ENCODE data around the gene PNRC2. TPM values are rescaled to one million over a fixed set of nuclear protein-coding genes. Genes with fewer than 3 reads are reported as not detected.

Gene PNRC2
- total and polyA plus RNA-seq, 2 donors (not counting 3 experiments of a cell fraction or from before 2014, with no cell fraction given), result 70.2 to 77.8 TPM

DNA sequence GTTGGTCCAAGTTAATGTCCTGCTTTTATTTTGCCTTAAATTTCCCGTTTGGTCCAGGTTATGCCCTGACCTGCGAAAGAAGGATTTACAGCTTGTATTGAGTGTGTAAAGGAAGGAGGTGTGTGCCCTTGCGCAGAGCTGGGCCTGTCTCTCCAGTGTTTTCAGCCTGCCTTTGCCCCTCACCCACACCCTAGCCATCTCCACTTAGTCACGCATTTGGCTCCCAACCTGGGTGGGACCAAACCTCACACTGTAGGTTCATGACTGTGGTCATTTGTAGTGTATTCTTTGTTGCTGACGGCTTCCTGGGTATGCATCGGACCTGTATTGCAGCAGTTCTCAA, 21.1 kb downstream of the PNRC2 start:
- ChIA-PET CTCF (interaction anchor here (1.0 to 5.8 kb wide), 5 partner anchors 9 to 48 kb away, joined by 3 to 61 read pairs (median 4); no protein-coding TSS in a partner anchor), POLR2A (interaction anchor here (0.6 to 1.1 kb wide), 5 partner anchors 8 to 47 kb away, joined by 3 to 6 read pairs (median 3); no protein-coding TSS in a partner anchor)
- dilution Hi-C loops (cut with MboI; ENCODE audit: extremely low pct_ligation_motif_present, low sequenced_read_pairs), result no loop called here
- TSS peak; percentile 98 for BruUV-seq (replicated peaks)
- Histone ChIP-seq H3K79me2 (ENCODE audit: control insufficient read depth, insufficient read depth, low read length) (peaks cover 44% of the 10 kb centered on the region), H3K4me3 (replicated peaks in 1 of 3; ENCODE audit: insufficient read depth in 1 of 3, low read depth in 1 of 3, low read length in 3 of 3) (peak overlapping the region in 2 of 3 experiments; percentile 18 to 33), H3K36me3 (ENCODE audit: control insufficient read depth in 2 of 2, extremely low read depth in 1 of 2, insufficient read depth in 2 of 2, low read length in 2 of 2) (peaks cover 0 to 5% of the 10 kb centered on the region in 2 experiments), H3K27me3 (ENCODE audit: control insufficient read depth in 2 of 2, insufficient read depth in 2 of 2, low read length in 2 of 2) (no peaks in the 10 kb centered on the region), H3K9me3 (replicated peaks; ENCODE audit: control insufficient read depth, insufficient read depth, low read length) (no peaks in the 10 kb centered on the region), H3K4me2 (ENCODE audit: insufficient read depth, low read length) (peak overlapping the region; percentile 40), H2AFZ (ENCODE audit: low read depth, low read length) (peak overlapping the region; percentile 67), H3K27ac (ENCODE audit: insufficient read depth, low read depth, low read length) (peak overlapping the region; percentile 94), H4K20me1 (replicated peaks; ENCODE audit: control insufficient read depth, extremely low read depth, insufficient read depth, low read length) (peaks cover 16% of the 10 kb centered on the region), H3K4me1 (ENCODE audit: control insufficient read depth, extremely low read depth, insufficient read depth, low read length) (peaks cover 46% of the 10 kb centered on the region), H3K9me1 (replicated peaks; ENCODE audit: control insufficient read depth, extremely low read depth, insufficient read depth, low read length) (no peaks in the 10 kb centered on the region), H3K9ac (replicated peaks; ENCODE audit: extremely low read depth, insufficient read depth, low read length) (peak overlapping the region; percentile 98)
- intact Hi-C loops (cut with micrococcal nuclease), result loop anchor here (1.0 kb wide), 4 partner anchors 21 to 48 kb away; partner anchors contain the start of gene PNRC2
- no peak for DNase-seq (ENCODE audit: low read depth, low spot score)
- FAIRE-seq, result peak; percentile 64
- no peak for TF ChIP-seq FOS (IDR thresholded peaks at IDR 0.05; ENCODE audit: borderline replicate concordance, insufficient read depth, low read length)
- no peak for TF ChIP-seq EZH2 (IDR thresholded peaks at IDR 0.05; ENCODE audit: borderline replicate concordance, low read depth, low read length, severe bottlenecking)
- TF ChIP-seq GATA2 (IDR thresholded peaks at IDR 0.05; ENCODE audit: insufficient read depth, insufficient read length, low read depth, low read length), result no peak

DNA sequence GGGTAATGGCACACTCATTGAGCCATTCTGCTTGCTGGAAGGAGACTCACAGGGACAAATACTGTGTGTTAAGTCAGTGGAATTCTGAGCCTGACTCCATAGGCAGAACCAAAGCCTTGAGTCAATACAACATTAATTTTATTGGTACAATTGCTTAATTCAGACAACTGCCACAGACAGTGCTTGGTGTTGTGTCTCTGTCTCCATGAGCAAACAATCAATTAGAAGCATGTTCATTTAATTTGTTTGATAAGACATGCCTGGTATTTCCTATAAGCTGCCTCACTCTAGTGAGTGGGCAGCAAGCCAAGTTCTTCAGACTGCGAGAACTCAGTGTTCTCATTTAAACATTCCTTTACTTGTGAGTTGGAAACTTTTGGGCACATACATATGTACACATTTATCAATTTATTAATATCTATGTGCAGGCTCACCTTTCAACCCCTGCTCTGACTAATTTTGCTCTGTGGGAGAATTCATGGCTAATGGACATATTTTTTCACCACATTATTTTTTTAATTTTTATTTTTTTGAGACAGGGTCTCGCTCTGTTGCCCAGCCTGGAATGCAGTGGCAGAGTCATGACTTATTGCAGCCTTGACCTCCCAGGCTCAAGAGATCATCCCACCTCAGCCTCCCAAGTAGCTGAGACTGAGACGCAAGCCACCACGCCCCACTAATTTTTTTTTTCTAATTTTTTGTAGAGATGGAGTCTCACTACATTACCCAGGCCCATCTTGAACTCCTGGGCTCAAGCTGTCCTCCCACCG, 25.0 kb downstream of the PNRC2 start:
- peak overlapping the region; percentile 66 for H3K27ac ChIP-seq (ENCODE audit: insufficient read depth, low read depth, low read length)
- BruUV-seq (replicated peaks), result no TSS peak
- H3K9me3 ChIP-seq (replicated peaks; ENCODE audit: control insufficient read depth, insufficient read depth, low read length), result no peaks in the 10 kb centered on the region
- peak overlapping the region; percentile 50 for H3K4me2 ChIP-seq (ENCODE audit: insufficient read depth, low read length)
- intact Hi-C loops (cut with micrococcal nuclease), result loop anchor here (1.0 to 2.0 kb wide), 2 partner anchors 35 to 86 kb away; no protein-coding TSS in a partner anchor
- no peaks in the 10 kb centered on the region for H3K27me3 ChIP-seq (ENCODE audit: control insufficient read depth in 2 of 2, insufficient read depth in 2 of 2, low read length in 2 of 2)
- ChIA-PET CTCF (interaction anchor here (1.6 kb wide), 1 partner anchor 34 kb away, joined by 5 read pairs; no protein-coding TSS in a partner anchor), POLR2A (no interaction called here)
- no peak overlapping the region for H3K4me3 ChIP-seq (replicated peaks in 1 of 3; ENCODE audit: insufficient read depth in 1 of 3, low read depth in 1 of 3, low read length in 3 of 3)
- no peaks in the 10 kb centered on the region for H3K9me1 ChIP-seq (replicated peaks; ENCODE audit: control insufficient read depth, extremely low read depth, insufficient read depth, low read length)
- H2AFZ ChIP-seq (ENCODE audit: low read depth, low read length), result no peak overlapping the region
- H3K79me2 ChIP-seq (ENCODE audit: control insufficient read depth, insufficient read depth, low read length), result peaks cover 5% of the 10 kb centered on the region
- peak; percentile 92 for FAIRE-seq
- TF ChIP-seq POLR2AphosphoS5 (IDR thresholded peaks at IDR 0.05; ENCODE audit: insufficient read depth, low read depth, low read length) (peak; percentile 53), JUN (IDR thresholded peaks at IDR 0.05; ENCODE audit: borderline replicate concordance, insufficient read depth, insufficient read length, low read depth) (peak; percentile 26), EZH2 (IDR thresholded peaks at IDR 0.05; ENCODE audit: borderline replicate concordance, low read depth, low read length, severe bottlenecking) (no peak), MYC (IDR thresholded peaks at IDR 0.05; ENCODE audit: low read depth, low read length) (no peak), FOS (IDR thresholded peaks at IDR 0.05; ENCODE audit: borderline replicate concordance, insufficient read depth, low read length) (no peak), POLR2A (IDR thresholded peaks at IDR 0.05; ENCODE audit: low read depth, low read length) (no peak), GATA2 (IDR thresholded peaks at IDR 0.05; ENCODE audit: insufficient read depth, insufficient read length, low read depth, low read length) (peak; percentile 42)
- TF ChIP-seq, protein P1, sequence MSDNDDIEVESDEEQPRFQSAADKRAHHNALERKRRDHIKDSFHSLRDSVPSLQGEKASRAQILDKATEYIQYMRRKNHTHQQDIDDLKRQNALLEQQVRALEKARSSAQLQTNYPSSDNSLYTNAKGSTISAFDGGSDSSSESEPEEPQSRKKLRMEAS (IDR thresholded peaks at IDR 0.05; ENCODE audit: insufficient read depth, insufficient read length), result no peak
- TF ChIP-seq, protein P2, sequence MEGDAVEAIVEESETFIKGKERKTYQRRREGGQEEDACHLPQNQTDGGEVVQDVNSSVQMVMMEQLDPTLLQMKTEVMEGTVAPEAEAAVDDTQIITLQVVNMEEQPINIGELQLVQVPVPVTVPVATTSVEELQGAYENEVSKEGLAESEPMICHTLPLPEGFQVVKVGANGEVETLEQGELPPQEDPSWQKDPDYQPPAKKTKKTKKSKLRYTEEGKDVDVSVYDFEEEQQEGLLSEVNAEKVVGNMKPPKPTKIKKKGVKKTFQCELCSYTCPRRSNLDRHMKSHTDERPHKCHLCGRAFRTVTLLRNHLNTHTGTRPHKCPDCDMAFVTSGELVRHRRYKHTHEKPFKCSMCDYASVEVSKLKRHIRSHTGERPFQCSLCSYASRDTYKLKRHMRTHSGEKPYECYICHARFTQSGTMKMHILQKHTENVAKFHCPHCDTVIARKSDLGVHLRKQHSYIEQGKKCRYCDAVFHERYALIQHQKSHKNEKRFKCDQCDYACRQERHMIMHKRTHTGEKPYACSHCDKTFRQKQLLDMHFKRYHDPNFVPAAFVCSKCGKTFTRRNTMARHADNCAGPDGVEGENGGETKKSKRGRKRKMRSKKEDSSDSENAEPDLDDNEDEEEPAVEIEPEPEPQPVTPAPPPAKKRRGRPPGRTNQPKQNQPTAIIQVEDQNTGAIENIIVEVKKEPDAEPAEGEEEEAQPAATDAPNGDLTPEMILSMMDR (IDR thresholded peaks at IDR 0.05; ENCODE audit: extremely low read depth in 1 of 2, insufficient read depth in 1 of 2, low read depth in 1 of 2, low read length in 2 of 2), result no peak
- no peaks in the 10 kb centered on the region for H4K20me1 ChIP-seq (replicated peaks; ENCODE audit: control insufficient read depth, extremely low read depth, insufficient read depth, low read length)
- dilution Hi-C loops (cut with MboI; ENCODE audit: extremely low pct_ligation_motif_present, low sequenced_read_pairs), result no loop called here
- H3K4me1 ChIP-seq (ENCODE audit: control insufficient read depth, extremely low read depth, insufficient read depth, low read length), result peaks cover 18% of the 10 kb centered on the region
- H3K36me3 ChIP-seq (ENCODE audit: control insufficient read depth in 2 of 2, extremely low read depth in 1 of 2, insufficient read depth in 2 of 2, low read length in 2 of 2), result no peaks in the 10 kb centered on the region
- peak overlapping the region; percentile 53 for H3K9ac ChIP-seq (replicated peaks; ENCODE audit: extremely low read depth, insufficient read depth, low read length)
- DNase-seq (ENCODE audit: low read depth, low spot score), result peak; percentile 87

Measured in endothelial cell of umbilical vein (primary cell).